HTERT RPE-1 (cell line): ENCODE data around the gene UGT2B28.
"Not testable (repeated sequence)": the region's sequence is repeated elsewhere in the genome, so short reads cannot be mapped to it uniquely, and the experiment has no call there.

Experiments
- in situ Hi-C: fragments of 300-500 bp; cut with MboI; formaldehyde crosslinking; loops from 4 replicates; pipeline ENCODE4 v1.14.3; 2020; ENCODE audit warnings: low sequenced_read_pairs

The UGT2B28 gene

GRCh38 chr4:69280081-69280480, at the start of gene UGT2B28:
UGT2B28 (plus strand) TSS chr4:69280475; CDS start chr4:69280501, 26 bp downstream.
- in situ Hi-C loops, result not testable (repeated sequence)

GRCh38 chr4:69239092-69239491, 41.2 kb upstream of the UGT2B28 start:
- in situ Hi-C loops, result no loop called here

GRCh38 chr4:69239557-69240168, 40.6 kb upstream of the UGT2B28 start:
- in situ Hi-C loops, result no loop called here

- in situ Hi-C loops, result not testable (repeated sequence)
Measured at GRCh38 chr4:69240787-69241186, 39.5 kb upstream of the UGT2B28 start.

GRCh38 chr4:69241746-69242145, 38.5 kb upstream of the UGT2B28 start:
- in situ Hi-C loops, result not testable (repeated sequence)

- in situ Hi-C loops, result not testable (repeated sequence)
Measured at GRCh38 chr4:69242562-69243240, 37.6 kb upstream of the UGT2B28 start.

GRCh38 chr4:69250884-69251283, 29.4 kb upstream of the UGT2B28 start:
- in situ Hi-C loops, result not testable (repeated sequence)

GRCh38 chr4:69253147-69253772, 27.0 kb upstream of the UGT2B28 start:
- in situ Hi-C loops, result not testable (repeated sequence)

GRCh38 chr4:69268612-69269011, 11.7 kb upstream of the UGT2B28 start:
- in situ Hi-C loops, result not testable (repeated sequence)

GRCh38 chr4:69296356-69296755, 16.1 kb downstream of the UGT2B28 start:
- in situ Hi-C loops, result not testable (repeated sequence)

- in situ Hi-C loops, result not testable (repeated sequence)
Measured at GRCh38 chr4:69308426-69309033, 28.3 kb downstream of the UGT2B28 start.

- in situ Hi-C loops, result not testable (repeated sequence)
Measured at GRCh38 chr4:69309549-69310076, 29.3 kb downstream of the UGT2B28 start.

- in situ Hi-C loops, result not testable (repeated sequence)
Measured at GRCh38 chr4:69310262-69310661, 30.0 kb downstream of the UGT2B28 start.

- in situ Hi-C loops, result not testable (repeated sequence)
Measured at GRCh38 chr4:69317669-69318298, 37.5 kb downstream of the UGT2B28 start.

GRCh38 chr4:69321153-69321729, 41.0 kb downstream of the UGT2B28 start:
- in situ Hi-C loops, result no loop called here

GRCh38 chr4:69322055-69322454, 41.8 kb downstream of the UGT2B28 start:
- in situ Hi-C loops, result no loop called here

- in situ Hi-C loops, result no loop called here
Measured at GRCh38 chr4:69323284-69323683, 43.0 kb downstream of the UGT2B28 start.

- in situ Hi-C loops, result no loop called here
Measured at GRCh38 chr4:69330345-69331047, 50.2 kb downstream of the UGT2B28 start.

GRCh38 chr4:69331304-69331703, 51.0 kb downstream of the UGT2B28 start:
- in situ Hi-C loops, result not testable (repeated sequence)

GRCh38 chr4:69335485-69335884, 55.2 kb downstream of the UGT2B28 start:
- in situ Hi-C loops, result not testable (repeated sequence)
